ENCODE data around the gene BOD1L1.
A peak's percentile ranks its signal among the peaks of the same experiment; 100 is the strongest.

The BOD1L1 gene

DNA sequence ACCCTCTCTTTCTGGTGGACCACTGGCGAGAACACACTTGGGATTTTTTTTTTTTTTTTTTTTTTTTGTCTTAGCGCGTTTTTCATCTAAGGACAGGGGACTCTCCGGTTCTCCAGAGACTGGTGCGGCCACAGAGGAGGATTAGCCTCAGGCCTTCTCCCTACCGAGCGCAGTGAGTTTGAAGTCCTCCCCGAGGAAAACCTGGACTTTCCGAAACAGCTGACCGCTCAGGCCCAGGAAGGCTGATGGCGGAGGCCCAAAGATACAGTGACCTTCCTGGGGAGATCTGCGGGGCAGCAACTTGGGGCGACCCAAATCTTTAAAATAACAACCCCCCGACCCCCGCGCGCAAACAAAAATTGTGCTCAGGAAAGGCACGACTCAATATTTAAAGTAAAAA is 92.4 kb downstream of the BOD1L1 start:
- Mint-ChIP-seq H3K27ac (no peak overlapping the region), H3K27me3 (ENCODE audit: low read depth) (peaks cover 97% of the 10 kb centered on the region), H3K36me3 (ENCODE audit: low read depth) (peaks cover 4% of the 10 kb centered on the region), H3K4me1 (ENCODE audit: low read depth) (peaks cover 11% of the 10 kb centered on the region), H3K9me3 (peaks cover 7% of the 10 kb centered on the region), H3K4me3 (no peak overlapping the region)
- no peak for DNase-seq (ENCODE audit: low spot score)

DNA sequence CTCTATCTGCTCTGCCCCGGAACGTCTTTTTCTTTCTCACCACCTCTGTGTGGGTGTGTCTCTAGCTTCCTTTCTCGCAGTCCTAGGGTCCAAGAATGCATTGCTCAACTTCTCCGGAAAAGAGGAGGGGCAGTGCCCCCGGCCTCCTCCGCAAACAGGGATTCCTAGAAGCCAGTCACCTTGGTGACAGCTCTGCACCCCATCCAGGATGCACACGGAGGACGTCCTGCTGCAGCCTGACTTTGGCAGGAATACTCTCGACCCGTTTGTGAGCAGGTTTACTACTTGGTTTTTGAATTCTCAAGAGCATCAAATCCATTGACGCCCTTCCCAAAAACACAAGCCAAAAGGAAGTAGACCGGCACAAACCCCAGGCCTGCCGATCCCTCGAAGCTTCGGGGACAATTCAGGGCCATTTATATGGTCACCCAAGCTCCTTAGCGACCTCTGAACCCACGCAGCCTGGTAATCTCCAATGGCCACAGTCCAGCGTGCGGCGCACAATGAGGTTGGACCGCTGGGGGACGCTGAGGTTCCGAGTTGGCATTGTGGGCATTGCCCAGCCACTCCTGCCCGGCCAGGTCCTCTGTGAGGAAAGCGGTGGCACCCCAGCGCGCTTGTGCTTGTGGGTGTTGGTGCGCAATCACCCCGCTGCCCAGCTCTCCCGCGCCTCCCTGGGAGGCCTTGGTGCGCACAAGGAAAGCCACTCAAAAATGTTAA is 93.0 kb downstream of the BOD1L1 start:
- Mint-ChIP-seq H3K27me3 (ENCODE audit: low read depth) (peaks cover 98% of the 10 kb centered on the region), H3K4me1 (ENCODE audit: low read depth) (peaks cover 11% of the 10 kb centered on the region), H3K36me3 (ENCODE audit: low read depth) (peaks cover 4% of the 10 kb centered on the region), H3K27ac (peak overlapping the region; percentile 15), H3K9me3 (peaks cover 7% of the 10 kb centered on the region), H3K4me3 (no peak overlapping the region)
- DNase-seq (ENCODE audit: low spot score) = no peak

- Mint-ChIP-seq H3K4me1 (ENCODE audit: low read depth) (peaks cover 12% of the 10 kb centered on the region), H3K9me3 (peaks cover 7% of the 10 kb centered on the region), H3K27ac (peak overlapping the region; percentile 15), H3K4me3 (no peak overlapping the region), H3K27me3 (ENCODE audit: low read depth) (peaks cover 98% of the 10 kb centered on the region), H3K36me3 (ENCODE audit: low read depth) (peaks cover 4% of the 10 kb centered on the region)
- no peak for DNase-seq (ENCODE audit: low spot score)
Measured at GRCh38 chr4:13533670-13534343, 93.7 kb downstream of the BOD1L1 start.

GRCh38 chr4:13531625-13531998 is 95.9 kb downstream of the BOD1L1 start:
- H3K27ac Mint-ChIP-seq = no peak overlapping the region
- DNase-seq (ENCODE audit: low spot score) = no peak
- peaks cover 4% of the 10 kb centered on the region for H3K36me3 Mint-ChIP-seq (ENCODE audit: low read depth)
- no peak overlapping the region for H3K4me3 Mint-ChIP-seq
- H3K9me3 Mint-ChIP-seq = peaks cover 2% of the 10 kb centered on the region
- H3K4me1 Mint-ChIP-seq (ENCODE audit: low read depth) = peaks cover 14% of the 10 kb centered on the region
- peaks cover 97% of the 10 kb centered on the region for H3K27me3 Mint-ChIP-seq (ENCODE audit: low read depth)

- Mint-ChIP-seq H3K27me3 (ENCODE audit: low read depth) (peaks cover 97% of the 10 kb centered on the region), H3K36me3 (ENCODE audit: low read depth) (peaks cover 4% of the 10 kb centered on the region), H3K27ac (peak overlapping the region; percentile 23), H3K4me1 (ENCODE audit: low read depth) (peaks cover 12% of the 10 kb centered on the region), H3K9me3 (no peaks in the 10 kb centered on the region), H3K4me3 (no peak overlapping the region)
- DNase-seq (ENCODE audit: low spot score) = no peak
Measured at GRCh38 chr4:13530823-13531624, 96.5 kb downstream of the BOD1L1 start.

- Mint-ChIP-seq H3K27ac (peak overlapping the region; percentile 69), H3K36me3 (ENCODE audit: low read depth) (peaks cover 4% of the 10 kb centered on the region), H3K4me3 (peak overlapping the region; percentile 26), H3K9me3 (peaks cover 4% of the 10 kb centered on the region), H3K4me1 (ENCODE audit: low read depth) (peaks cover 12% of the 10 kb centered on the region), H3K27me3 (ENCODE audit: low read depth) (peaks cover 95% of the 10 kb centered on the region)
- no peak for DNase-seq (ENCODE audit: low spot score)
Measured at GRCh38 chr4:13529128-13529919, 98.2 kb downstream of the BOD1L1 start.

DNA sequence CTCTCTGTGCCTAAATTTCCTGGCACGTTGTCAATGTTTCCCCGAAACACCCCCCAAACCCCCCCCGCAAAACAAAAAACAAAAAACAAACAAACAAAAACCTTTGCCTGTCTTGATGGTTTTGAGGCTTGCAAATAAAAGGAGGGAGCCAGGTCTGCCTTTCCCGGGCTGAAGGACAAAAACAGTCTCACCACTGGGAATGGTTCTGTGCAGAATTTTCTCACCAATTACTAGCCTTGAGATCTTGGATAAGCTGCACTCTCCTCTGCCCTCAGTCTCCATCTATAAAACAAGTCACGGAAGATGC is 98.8 kb downstream of the BOD1L1 start:
- peaks cover 4% of the 10 kb centered on the region for H3K9me3 Mint-ChIP-seq
- peaks cover 12% of the 10 kb centered on the region for H3K4me1 Mint-ChIP-seq (ENCODE audit: low read depth)
- peaks cover 95% of the 10 kb centered on the region for H3K27me3 Mint-ChIP-seq (ENCODE audit: low read depth)
- peaks cover 4% of the 10 kb centered on the region for H3K36me3 Mint-ChIP-seq (ENCODE audit: low read depth)
- peak overlapping the region; percentile 69 for H3K27ac Mint-ChIP-seq
- H3K4me3 Mint-ChIP-seq = peak overlapping the region; percentile 26
- no peak for DNase-seq (ENCODE audit: low spot score)

DNA sequence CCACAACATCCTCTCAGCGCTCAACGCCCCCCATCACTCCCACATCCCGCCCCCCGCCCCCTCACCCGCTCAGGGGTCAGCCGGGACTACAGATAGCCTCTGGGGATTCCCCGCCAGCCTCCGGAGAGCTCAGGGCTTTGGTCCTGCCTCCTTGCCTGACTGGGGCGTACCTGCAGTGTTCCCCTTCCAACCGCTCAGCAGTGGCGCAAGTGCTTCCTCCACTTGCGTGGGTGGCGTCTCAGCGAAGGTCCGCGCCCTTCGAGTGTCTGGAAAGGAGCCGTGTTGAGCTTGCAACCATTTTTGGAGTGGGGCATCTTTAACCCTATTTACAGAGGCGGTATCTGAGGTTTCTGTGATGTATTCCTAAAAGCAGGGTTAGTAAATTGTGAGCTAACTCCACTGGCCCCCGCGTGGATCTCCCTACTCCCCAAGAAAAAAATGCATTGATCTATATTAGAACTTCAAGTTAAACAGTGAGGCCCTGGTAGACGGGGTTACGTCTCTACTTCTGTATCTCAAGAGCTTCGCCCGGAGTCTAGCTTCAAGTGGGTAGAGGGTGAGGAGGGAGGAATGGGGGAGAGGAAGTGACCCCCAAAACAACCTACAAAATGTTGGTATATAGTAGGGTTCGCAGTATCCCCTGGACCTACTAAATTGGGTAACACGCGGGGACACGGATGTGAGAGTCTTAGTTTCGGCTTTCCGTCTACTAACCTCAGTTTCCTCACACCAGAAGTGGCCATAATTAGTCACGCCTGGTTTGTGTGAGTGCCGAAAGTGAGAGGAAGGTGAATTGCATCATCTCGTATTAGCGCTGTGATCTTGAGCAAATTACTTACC is 99.3 kb downstream of the BOD1L1 start:
- H3K9me3 Mint-ChIP-seq = peaks cover 4% of the 10 kb centered on the region
- peaks cover 93% of the 10 kb centered on the region for H3K27me3 Mint-ChIP-seq (ENCODE audit: low read depth)
- H3K4me1 Mint-ChIP-seq (ENCODE audit: low read depth) = peaks cover 12% of the 10 kb centered on the region
- DNase-seq (ENCODE audit: low spot score) = no peak
- H3K27ac Mint-ChIP-seq = peak overlapping the region; percentile 36
- peak overlapping the region; percentile 26 for H3K4me3 Mint-ChIP-seq
- peaks cover 4% of the 10 kb centered on the region for H3K36me3 Mint-ChIP-seq (ENCODE audit: low read depth)

DNA sequence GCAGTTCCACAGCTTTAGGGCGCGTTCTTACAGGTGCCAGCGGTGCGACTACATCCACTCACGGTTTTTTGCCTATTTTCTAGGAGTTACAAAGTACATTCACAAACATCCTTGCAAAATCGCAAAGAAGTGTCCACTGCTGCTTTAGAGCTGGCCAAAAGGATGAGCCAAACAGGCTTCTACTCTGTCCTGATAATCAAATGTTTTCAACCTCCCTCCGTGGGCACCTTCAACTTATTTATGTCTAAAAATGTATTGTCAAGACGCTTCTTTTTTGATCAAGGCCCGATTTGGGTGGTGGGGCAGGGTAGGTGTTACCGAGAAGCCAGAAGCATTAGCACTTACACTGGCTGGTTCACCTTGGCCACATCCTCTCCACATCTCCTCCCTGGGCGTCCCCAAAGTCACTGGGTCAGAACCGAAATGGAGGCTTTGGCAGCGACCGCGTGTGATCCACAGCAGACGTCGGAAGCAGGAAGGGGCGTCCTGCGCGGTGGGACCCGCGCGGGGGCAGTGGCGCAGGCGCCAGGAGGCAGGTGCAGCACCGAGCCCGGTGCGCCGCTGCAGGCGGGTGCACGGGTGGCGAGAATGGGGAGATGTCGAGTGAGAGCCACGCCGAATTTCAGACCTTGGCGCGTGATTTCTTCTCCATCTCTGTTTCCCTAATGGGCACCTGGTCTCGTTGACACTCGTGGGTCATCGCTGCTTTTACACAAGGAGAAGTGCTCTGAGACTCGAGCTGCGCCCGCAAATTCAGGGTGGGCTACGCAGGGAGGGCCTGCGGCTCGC is 100.1 kb downstream of the BOD1L1 start:
- Mint-ChIP-seq H3K4me1 (ENCODE audit: low read depth) (peaks cover 13% of the 10 kb centered on the region), H3K36me3 (ENCODE audit: low read depth) (peaks cover 4% of the 10 kb centered on the region), H3K9me3 (peaks cover 4% of the 10 kb centered on the region), H3K27ac (peak overlapping the region; percentile 20), H3K4me3 (peak overlapping the region; percentile 51), H3K27me3 (ENCODE audit: low read depth) (peaks cover 93% of the 10 kb centered on the region)
- no peak for DNase-seq (ENCODE audit: low spot score)

- Mint-ChIP-seq H3K36me3 (ENCODE audit: low read depth) (peaks cover 4% of the 10 kb centered on the region), H3K9me3 (peaks cover 4% of the 10 kb centered on the region), H3K27me3 (ENCODE audit: low read depth) (peaks cover 95% of the 10 kb centered on the region), H3K4me3 (no peak overlapping the region), H3K27ac (no peak overlapping the region), H3K4me1 (ENCODE audit: low read depth) (peaks cover 13% of the 10 kb centered on the region)
- DNase-seq (ENCODE audit: low spot score) = no peak
Measured at GRCh38 chr4:13526658-13527057, 100.9 kb downstream of the BOD1L1 start.

- Mint-ChIP-seq H3K27me3 (ENCODE audit: low read depth) (peaks cover 93% of the 10 kb centered on the region), H3K27ac (no peak overlapping the region), H3K4me3 (no peak overlapping the region), H3K9me3 (peaks cover 4% of the 10 kb centered on the region), H3K36me3 (ENCODE audit: low read depth) (no peaks in the 10 kb centered on the region), H3K4me1 (ENCODE audit: low read depth) (peaks cover 11% of the 10 kb centered on the region)
- DNase-seq (ENCODE audit: low spot score) = no peak
Measured at GRCh38 chr4:13525606-13526281, 101.8 kb downstream of the BOD1L1 start.

Measured in T-helper 2 cell treated with Interferon-gamma antibody and Interleukin-4, amounts not matched to agents 5 μg/mL and 100 μg/mL, for 36 hours (primary cell).